Glutamatergic neuron (in vitro differentiated cells): ENCODE results near the gene PLK4. TPM values are rescaled to one million over a fixed set of nuclear protein-coding genes. Genes with fewer than 3 reads are reported as not detected.

Experiments used
- DNase-seq: peaks from one replicate; pipeline ENCODE4 v3.0.0; 2022
- H3K27ac Mint-ChIP-seq: one replicate; pipeline ENCODE4 v1.8.0; 2020; ENCODE audit warnings: mild to moderate bottlenecking, mixed read lengths, inconsistent platforms; ENCODE audit not compliant: unreplicated experiment
- H3K27me3 Mint-ChIP-seq: one replicate; pipeline ENCODE4 v1.8.0; 2020; ENCODE audit warnings: mild to moderate bottlenecking, moderate library complexity, mixed read lengths, inconsistent platforms; ENCODE audit not compliant: unreplicated experiment
- H3K36me3 Mint-ChIP-seq: one replicate; pipeline ENCODE4 v1.8.0; 2020; ENCODE audit warnings: mild to moderate bottlenecking, mixed read lengths, inconsistent platforms; ENCODE audit not compliant: unreplicated experiment
- H3K4me1 Mint-ChIP-seq: one replicate; pipeline ENCODE4 v1.8.0; 2020; ENCODE audit warnings: mild to moderate bottlenecking, low read depth, mixed read lengths, inconsistent platforms; ENCODE audit not compliant: unreplicated experiment
- H3K4me3 Mint-ChIP-seq: one replicate; pipeline ENCODE4 v1.8.0; 2020; ENCODE audit warnings: mild to moderate bottlenecking, mixed read lengths, inconsistent platforms; ENCODE audit not compliant: unreplicated experiment
- H3K9me3 Mint-ChIP-seq: one replicate; pipeline ENCODE4 v1.8.0; 2020; ENCODE audit warnings: mild to moderate bottlenecking, moderate library complexity, mixed read lengths, inconsistent platforms; ENCODE audit not compliant: unreplicated experiment
- CTCF ChIP-seq: fragments of 200-600 bp; sonication (generic); IDR thresholded peaks from one replicate; pipeline ENCODE4 v1.5.0; 2021; ENCODE audit not compliant: partially characterized antibody, unreplicated experiment
- total RNA-seq: library from RNA; stranded (reverse); fragmentation: NEBNext Ultra II Directional; extraction: Animal tissue kit (Norgen Biotek cat#: 25700); gene quantifications from one replicate; pipeline ENCODE4 v1.2.1, GENCODE V29; 2021; ENCODE audit not compliant: unreplicated experiment

Gene PLK4
- total RNA-seq, 1 donor from 2014 or later, result 5.6 TPM

- TF ChIP-seq CTCF, result no peak
- Mint-ChIP-seq H3K36me3 (no peaks in the 10 kb centered on the region), H3K9me3 (peaks cover 6% of the 10 kb centered on the region), H3K27ac (no peak overlapping the region), H3K4me1 (no peaks in the 10 kb centered on the region), H3K4me3 (no peak overlapping the region), H3K27me3 (peaks cover 4% of the 10 kb centered on the region)
- DNase-seq, result no peak
These were observed 4.9 kb upstream of the PLK4 start for GRCh38 chr4:127875791-127876190.

- Mint-ChIP-seq H3K27me3 (peaks cover 4% of the 10 kb centered on the region), H3K4me3 (peak overlapping the region; percentile 99), H3K27ac (no peak overlapping the region), H3K9me3 (peaks cover 9% of the 10 kb centered on the region), H3K4me1 (no peaks in the 10 kb centered on the region), H3K36me3 (no peaks in the 10 kb centered on the region)
- no peak for DNase-seq
- TF ChIP-seq CTCF, result no peak
These were observed 821 bp downstream of the PLK4 start for GRCh38 chr4:127881563-127881864.

DNA sequence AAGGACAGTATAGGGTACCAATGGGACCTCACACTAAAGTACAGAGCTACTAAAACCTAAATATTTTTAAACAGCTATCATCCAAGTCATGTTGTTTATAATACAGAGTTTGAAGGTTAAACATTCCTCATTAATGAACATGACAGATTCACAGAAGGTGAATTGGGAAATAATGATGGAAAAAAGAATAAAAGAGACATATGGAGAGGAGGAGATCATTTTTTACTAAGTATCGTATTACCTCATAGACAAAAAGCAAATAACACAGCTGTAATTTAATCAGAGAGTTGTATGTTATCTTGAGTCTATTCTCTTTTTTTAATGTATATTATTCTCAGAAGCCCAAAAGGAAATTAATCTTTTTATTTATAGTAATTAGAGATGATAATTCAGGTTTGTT, 7.9 kb downstream of the PLK4 start:
- Mint-ChIP-seq H3K27me3 (no peaks in the 10 kb centered on the region), H3K4me1 (peaks cover 16% of the 10 kb centered on the region), H3K36me3 (no peaks in the 10 kb centered on the region), H3K9me3 (no peaks in the 10 kb centered on the region), H3K4me3 (no peak overlapping the region), H3K27ac (peak overlapping the region; percentile 49)
- no peak for TF ChIP-seq CTCF
- DNase-seq, result no peak

- DNase-seq, result no peak
- peak overlapping the region; percentile 33 for H3K27ac Mint-ChIP-seq
- H3K9me3 Mint-ChIP-seq, result no peaks in the 10 kb centered on the region
- TF ChIP-seq CTCF, result no peak
- no peak overlapping the region for H3K4me3 Mint-ChIP-seq
- no peaks in the 10 kb centered on the region for H3K27me3 Mint-ChIP-seq
- peaks cover 16% of the 10 kb centered on the region for H3K4me1 Mint-ChIP-seq
- H3K36me3 Mint-ChIP-seq, result no peaks in the 10 kb centered on the region
These were observed 9.2 kb downstream of the PLK4 start for GRCh38 chr4:127889903-127890302.

DNA sequence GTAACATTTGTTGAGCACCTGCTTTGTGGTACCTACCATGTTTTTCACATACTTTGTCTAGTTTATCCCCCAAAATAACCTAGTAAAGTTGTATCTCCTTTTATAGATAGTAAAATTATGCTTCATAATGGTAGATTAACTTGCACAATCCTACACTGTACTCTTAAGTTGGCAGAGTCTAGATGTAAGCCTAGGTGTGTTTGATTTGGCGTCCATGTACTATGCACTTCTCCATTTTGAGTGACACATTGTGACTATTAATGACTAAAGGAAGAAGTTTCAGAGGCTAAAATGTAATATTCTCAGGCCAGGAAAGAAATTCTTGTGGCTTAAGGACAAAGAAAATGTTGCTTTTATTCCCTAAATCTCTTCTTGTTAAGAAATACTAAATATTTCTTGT, 15.4 kb downstream of the PLK4 start:
- H3K4me1 Mint-ChIP-seq, result no peaks in the 10 kb centered on the region
- H3K36me3 Mint-ChIP-seq, result no peaks in the 10 kb centered on the region

More for the DNA sequence above, 15.4 kb downstream of the PLK4 start:
- no peak overlapping the region for H3K27ac Mint-ChIP-seq
- TF ChIP-seq CTCF, result no peak
- no peaks in the 10 kb centered on the region for H3K9me3 Mint-ChIP-seq
- no peaks in the 10 kb centered on the region for H3K27me3 Mint-ChIP-seq
- no peak for DNase-seq
- no peak overlapping the region for H3K4me3 Mint-ChIP-seq
